Measurements from ENCODE around the gene CLPSL2. TPM values are rescaled to one million over a fixed set of nuclear protein-coding genes. Genes with fewer than 3 reads are reported as not detected.
A peak's percentile ranks its signal among the peaks of the same experiment; 100 is the strongest.

Gene CLPSL2
- total and polyA plus RNA-seq, 12 donors, result not detected

- 54 to 57% methylated on average over 12 of the region's 12 CpGs for WGBS, 2 donors
- intact Hi-C loops (cut with DNase I), result loop anchor here in 7 of 10 donors (2.0 to 5.0 kb wide), 4 partner anchors 37 to 128 kb away; partner anchors contain the start of gene FKBP5 (in 5 of the 7)
- Histone ChIP-seq H3K27me3 (no peaks in the 10 kb centered on the region), H3K4me3 (peak overlapping the region in 7 of 10 donors; percentile 44 to 68 (median 63)), H3K4me1 (peaks cover 30 to 90% (median 68%) of the 10 kb centered on the region in 9 donors), H3K36me3 (no peaks in the 10 kb centered on the region), H3K27ac (peak overlapping the region; percentile 94 to 100 (median 99)), H3K9me3 (no peaks in the 10 kb centered on the region)
- TF ChIP-seq CTCF (IDR thresholded peaks at IDR 0.05), result no peak
- DNase-seq, result peak; percentile 21 to 64
- peak in 3 of 8 donors; percentile 13 to 48 (median 26) for ATAC-seq
Observed at GRCh38 chr6:35728683-35729678, 47.4 kb upstream of the CLPSL2 start.

GRCh38 chr6:35729722-35730121 lies 46.7 kb upstream of the CLPSL2 start:
- no peak for ATAC-seq
- no peaks in the 10 kb centered on the region for H3K27me3 ChIP-seq
- peak overlapping the region in 9 of 10 donors; percentile 94 to 100 (median 99) for H3K27ac ChIP-seq
- H3K36me3 ChIP-seq, result no peaks in the 10 kb centered on the region
- no peak overlapping the region for H3K4me3 ChIP-seq
- H3K4me1 ChIP-seq, result peaks cover 30 to 87% (median 68%) of the 10 kb centered on the region in 9 donors
- no peaks in the 10 kb centered on the region for H3K9me3 ChIP-seq
- intact Hi-C loops (cut with DNase I), result loop anchor here in 8 of 10 donors (2.0 to 5.0 kb wide), 5 partner anchors 37 to 129 kb away; partner anchors contain the start of gene FKBP5 (in 6 of the 8)
- DNase-seq, result no peak
- no peak for TF ChIP-seq CTCF (IDR thresholded peaks at IDR 0.05)
- 58 to 68% methylated on average over 2 of the region's 2 CpGs for WGBS, 2 donors

GRCh38 chr6:35730745-35731413 lies 45.5 kb upstream of the CLPSL2 start:
- no peak for TF ChIP-seq CTCF (IDR thresholded peaks at IDR 0.05)
- Histone ChIP-seq H3K9me3 (no peaks in the 10 kb centered on the region), H3K4me1 (peaks cover 29 to 84% (median 60%) of the 10 kb centered on the region in 9 donors), H3K27ac (peak overlapping the region; percentile 98 to 100 (median 100)), H3K4me3 (peak overlapping the region; percentile 42 to 96 (median 84)), H3K36me3 (no peaks in the 10 kb centered on the region), H3K27me3 (no peaks in the 10 kb centered on the region)
- ATAC-seq, result no peak
- DNase-seq, result no peak
- 6% methylated on average over 15 of the region's 15 CpGs for WGBS, 2 donors
- intact Hi-C loops (cut with DNase I), result loop anchor here in 3 of 10 donors (1.0 to 5.0 kb wide), 3 partner anchors 44 to 129 kb away; partner anchors contain the start of gene FKBP5 (in 1 of the 3)

GRCh38 chr6:35731414-35731735 lies 45.0 kb upstream of the CLPSL2 start:
- Histone ChIP-seq H3K9me3 (no peaks in the 10 kb centered on the region), H3K4me3 (peak overlapping the region; percentile 42 to 96 (median 84)), H3K27me3 (no peaks in the 10 kb centered on the region), H3K36me3 (no peaks in the 10 kb centered on the region), H3K27ac (peak overlapping the region; percentile 98 to 100 (median 100)), H3K4me1 (peaks cover 25 to 84% (median 59%) of the 10 kb centered on the region in 9 donors)
- WGBS, 2 donors, result 0 to 1% methylated on average over 23 of the region's 23 CpGs
- peak; percentile 95 to 98 for DNase-seq
- intact Hi-C loops (cut with DNase I), result loop anchor here in 3 of 10 donors (1.0 to 5.0 kb wide), 3 partner anchors 44 to 129 kb away; partner anchors contain the start of gene FKBP5 (in 1 of the 3)
- no peak for TF ChIP-seq CTCF (IDR thresholded peaks at IDR 0.05)
- peak; percentile 53 to 77 (median 67) for ATAC-seq
